K562 (cell line): Measurements from ENCODE around the gene BFSP2. TPM values are rescaled to one million over a fixed set of nuclear protein-coding genes. Genes with fewer than 3 reads are reported as not detected.

Experiments
- ATAC-seq: fragments of 200-7000 bp; cut with Tn5 transposase; 3 replicates; pipeline ENCODE4 v1.9.1; 2020; ENCODE audit warnings: moderate library complexity
- BruUV-seq: library from RNA; stranded (reverse); fragments of 400-500 nt; replicated peaks from 2 replicates; lab custom pipeline; 2021; lab: Mats Ljungman, UMichigan
- CTCF ChIA-PET: fragments of 300-600 bp; formaldehyde crosslinking; extraction: SDS; loops from one replicate; lab custom pipeline; 2021; ENCODE audit warnings: low intra/inter-chr PET ratio; lab: Yijun Ruan, JAX
- POLR2A ChIA-PET: fragments of 300-600, 350-650 bp; sonication (Branson Sonifier 250); formaldehyde crosslinking; extraction: SDS; loops from one replicate; lab custom pipeline; 2021; ENCODE audit warnings: antibody characterized with exemption, inconsistent platforms; lab: Yijun Ruan, JAX
- DNase-seq, 4 experiments: peaks; one replicate each; pipeline versions ENCODE4 v3.0.0 to v3.0.0-alpha.2; 2011 to 2018; ENCODE audit warnings: low spot score in 3 of 4, mixed read lengths in 3 of 4; ENCODE audit errors: extremely low read depth in 1 of 4
- FAIRE-seq: peaks from 2 replicates; lab custom pipeline; 2011; peaks lifted over from hg19 to GRCh38; lab: Jason Lieb, UNC
- H2AFZ ChIP-seq: 2 replicates; pipeline ENCODE4 v1.6.0; 2011; ENCODE audit warnings: low read depth, low read length, control low read depth, inconsistent platforms
- H3K27ac ChIP-seq: fragments of 200-600 bp; 3 replicates; pipeline ENCODE4 v1.8.0; 2011; ENCODE audit warnings: low read depth, mild to moderate bottlenecking, control low read depth, inconsistent platforms, low read length, moderate library complexity, mixed read lengths; ENCODE audit errors: extremely low read depth
- H3K27me3 ChIP-seq, 2 experiments: fragments of 300-600 bp in 1 of 2; 2 replicates in 1 of 2; 3 replicates in 1 of 2; pipeline versions ENCODE4 v1.6.0 to v1.8.0; 2011; ENCODE audit warnings: inconsistent platforms in 2 of 2, low read length in 2 of 2, mild to moderate bottlenecking in 1 of 2, mixed read lengths in 1 of 2, moderate library complexity in 1 of 2; ENCODE audit not compliant: control insufficient read depth in 2 of 2, insufficient read depth in 2 of 2
- H3K36me3 ChIP-seq: fragments of 300-600 bp; 3 replicates; pipeline ENCODE4 v1.8.0; 2011; ENCODE audit warnings: mild to moderate bottlenecking, low read length, inconsistent platforms; ENCODE audit not compliant: control insufficient read depth, insufficient read depth
- H3K4me1 ChIP-seq, 2 experiments: fragments of 200-600 bp in 1 of 2; replicated peaks in 1 of 2; 2 replicates in 1 of 2; 3 replicates in 1 of 2; pipeline versions ENCODE4 v1.5.1 to v1.8.0; 2011; ENCODE audit warnings: inconsistent platforms in 2 of 2, low read length in 2 of 2, mild to moderate bottlenecking in 1 of 2, mixed read lengths in 1 of 2, moderate library complexity in 1 of 2; ENCODE audit not compliant: control insufficient read depth in 2 of 2, insufficient read depth in 2 of 2
- H3K4me2 ChIP-seq: 2 replicates; pipeline ENCODE4 v1.6.1; 2011; ENCODE audit warnings: low read length, control low read depth, inconsistent platforms, mixed read lengths; ENCODE audit not compliant: insufficient read depth
- H3K4me3 ChIP-seq: fragments of 200-600 bp; sonication (generic), shearing (Covaris generic); 2 replicates; pipeline ENCODE4 v1.5.1; 2016; ENCODE audit warnings: control low read depth, inconsistent platforms
- H3K79me2 ChIP-seq: fragments of 200-600 bp; 3 replicates; pipeline ENCODE4 v1.8.0; 2011; ENCODE audit warnings: low read length, inconsistent platforms; ENCODE audit not compliant: control insufficient read depth, insufficient read depth
- H3K9ac ChIP-seq, 2 experiments: 2 replicates each; pipeline versions ENCODE4 v1.6.0 to v1.6.1; 2011; ENCODE audit warnings: low read depth in 2 of 2, low read length in 2 of 2, control low read depth in 1 of 2, inconsistent platforms in 1 of 2, mild to moderate bottlenecking in 1 of 2, mixed read lengths in 1 of 2; ENCODE audit not compliant: insufficient read depth in 1 of 2
- H3K9me1 ChIP-seq: one replicate; pipeline ENCODE4 v1.6.0; 2011; ENCODE audit warnings: inconsistent platforms, mild to moderate bottlenecking, low read length, moderate library complexity; ENCODE audit not compliant: control insufficient read depth, insufficient read depth
- H3K9me3 ChIP-seq: replicated peaks from 2 replicates; pipeline ENCODE4 v1.5.1; 2011; ENCODE audit warnings: low read depth, low read length, inconsistent platforms; ENCODE audit not compliant: control insufficient read depth, insufficient read depth
- H4K20me1 ChIP-seq: replicated peaks from 2 replicates; pipeline ENCODE4 v1.6.1; 2011; ENCODE audit warnings: low read length, inconsistent platforms, mixed read lengths; ENCODE audit not compliant: control insufficient read depth, insufficient read depth
- EGR1 ChIP-seq: fragments of 450-650 bp; conservative IDR thresholded peaks from 2 replicates; pipeline ENCODE4 v1.6.1; 2017; ENCODE audit warnings: mild to moderate bottlenecking
- ETS1 ChIP-seq: conservative IDR thresholded peaks from 2 replicates; pipeline ENCODE4 v1.6.1; 2011; ENCODE audit warnings: low read depth, mild to moderate bottlenecking, low read length; ENCODE audit not compliant: control insufficient read depth
- HMGN3 ChIP-seq: IDR thresholded peaks from 2 replicates; pipeline ENCODE4 v1.6.1; 2011; ENCODE audit warnings: borderline replicate concordance, low read depth, mild to moderate bottlenecking, mixed read lengths, low read length; ENCODE audit not compliant: insufficient read length; ENCODE audit errors: extremely low read depth
- MBD2 ChIP-seq: sonication (generic); IDR thresholded peaks from 2 replicates; pipeline ENCODE4 v1.6.1; 2016; ENCODE audit warnings: low read depth, borderline replicate concordance
- SMARCA5 ChIP-seq: fragments of 450-650 bp; IDR thresholded peaks from 2 replicates; pipeline ENCODE4 v1.6.1; 2016
- ZEB2 ChIP-seq: fragments of 450-650 bp; IDR thresholded peaks from 2 replicates; pipeline ENCODE4 v1.6.1; 2016
- ZNF274 ChIP-seq: IDR thresholded peaks from 2 replicates; pipeline ENCODE4 v1.6.1; 2011; ENCODE audit warnings: low read depth, mild to moderate bottlenecking, low read length, moderate library complexity, borderline replicate concordance
- in situ Hi-C: fragments of 300-500 bp; cut with MboI; formaldehyde crosslinking; loops from 4 replicates; pipeline ENCODE4 v1.15.0; 2018; ENCODE audit warnings: inconsistent platforms, mixed read lengths
- intact Hi-C: fragments of 100-400 bp; cut with micrococcal nuclease; formaldehyde crosslinking; loops from 2 replicates; pipeline ENCODE4 v1.14.2; 2022
- polyA plus RNA-seq, 8 experiments: library from polyadenylated mRNA; depleted of rRNA in 4 of 8; stranded (reverse) in 5 of 8; unstranded in 3 of 8; fragments of >200 nt; fragmentation: Nextera tagmentation in 2 of 8; fragmentation: Illumina TruSeq in 1 of 8; extraction: Ambion mirVana in 2 of 8; extraction: Trizol in 1 of 8; gene quantifications; 2 replicates each; pipeline versions ENCODE4 v1.2.1 to v1.2.3, GENCODE V29; 2011 to 2014; ENCODE audit warnings: inconsistent platforms in 1 of 8, missing spikeins in 1 of 8
- total RNA-seq, 7 experiments: library from RNA; depleted of rRNA in 6 of 7; stranded (reverse); fragments of >200 nt in 6 of 7; fragmentation: Illumina TruSeq in 2 of 7; extraction: Trizol in 2 of 7; gene quantifications; 2 replicates each; pipeline versions ENCODE4 v1.2.1 to v1.2.3, GENCODE V29; 2011 to 2021; ENCODE audit warnings: low replicate concordance in 1 of 7

The BFSP2 gene
- total and polyA plus RNA-seq, 9 of the 15 experiments (the other 6 are each of a cell fraction or from before 2014, with no cell fraction given), result not detected

GRCh38 chr3:133477487-133477886, 77.6 kb downstream of the BFSP2 start:
- H3K27me3 ChIP-seq, result peaks cover 0 to 7% of the 10 kb centered on the region in 2 experiments; a peak in 2 of 5 replicates
- intact Hi-C loops, result no loop called here
- ChIA-PET CTCF (no interaction called here), POLR2A (interaction anchor here (0.5 kb wide), 1 partner anchor 289 kb away, joined by 3 read pairs; no protein-coding TSS in a partner anchor)
- no peaks in the 10 kb centered on the region for H3K79me2 ChIP-seq
- BruUV-seq, result no TSS peak
- in situ Hi-C loops, result no loop called here
- no peaks in the 10 kb centered on the region for H3K9me3 ChIP-seq
- DNase-seq, result no peak
- H3K36me3 ChIP-seq, result no peaks in the 10 kb centered on the region
- no peak overlapping the region for H2AFZ ChIP-seq
- TF ChIP-seq EGR1, result no peak
- TF ChIP-seq ZNF274, result no peak
- TF ChIP-seq ZEB2, result no peak
- TF ChIP-seq HMGN3, result no peak
- TF ChIP-seq ETS1, result no peak
- no peak for TF ChIP-seq SMARCA5
- no peak for TF ChIP-seq MBD2
- H4K20me1 ChIP-seq, result no peaks in the 10 kb centered on the region
- no peaks in the 10 kb centered on the region for H3K9me1 ChIP-seq
- FAIRE-seq, result no peak
- H3K4me2 ChIP-seq, result no peak overlapping the region
- no peak for ATAC-seq
- no peaks in the 10 kb centered on the region for H3K4me1 ChIP-seq
- no peak overlapping the region for H3K4me3 ChIP-seq
- no peak overlapping the region for H3K9ac ChIP-seq
- no peak overlapping the region for H3K27ac ChIP-seq
